G401.6 (cell line): Measurements from ENCODE around the gene KRT86.
"Not testable (repeated sequence)": the region's sequence is repeated elsewhere in the genome, so short reads cannot be mapped to it uniquely, and the experiment has no call there.

Source experiments
- FAIRE-seq: peaks from 2 replicates; lab custom pipeline; 2012; peaks lifted over from hg19 to GRCh38; lab: Jason Lieb, UNC

The KRT86 gene

DNA sequence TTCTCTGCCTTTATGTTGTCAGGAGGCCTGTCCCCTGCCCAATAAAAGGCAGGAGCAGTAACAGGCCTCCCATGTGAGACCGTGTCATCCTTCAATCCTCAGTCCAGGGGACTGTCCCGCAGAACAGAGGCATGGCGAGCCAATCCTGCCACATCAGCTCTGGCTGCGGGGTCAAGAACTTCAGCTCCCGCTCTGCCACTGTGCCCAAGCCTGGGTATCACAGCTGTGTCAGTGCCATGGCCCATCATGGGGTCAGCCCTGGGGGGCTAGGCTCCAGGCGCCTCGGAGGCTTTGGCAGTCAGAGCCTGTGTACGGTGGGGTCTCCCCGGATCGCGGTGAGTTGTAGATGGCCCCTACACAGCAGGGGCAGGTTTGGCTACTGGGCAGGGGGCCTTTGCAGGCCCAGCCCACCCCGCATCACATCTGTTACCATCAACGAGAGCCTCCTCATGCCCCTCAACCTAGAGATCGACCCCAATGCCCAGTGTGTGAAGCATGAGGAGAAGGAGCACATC, 66.7 kb downstream of the KRT86 start:
- no peak for FAIRE-seq

DNA sequence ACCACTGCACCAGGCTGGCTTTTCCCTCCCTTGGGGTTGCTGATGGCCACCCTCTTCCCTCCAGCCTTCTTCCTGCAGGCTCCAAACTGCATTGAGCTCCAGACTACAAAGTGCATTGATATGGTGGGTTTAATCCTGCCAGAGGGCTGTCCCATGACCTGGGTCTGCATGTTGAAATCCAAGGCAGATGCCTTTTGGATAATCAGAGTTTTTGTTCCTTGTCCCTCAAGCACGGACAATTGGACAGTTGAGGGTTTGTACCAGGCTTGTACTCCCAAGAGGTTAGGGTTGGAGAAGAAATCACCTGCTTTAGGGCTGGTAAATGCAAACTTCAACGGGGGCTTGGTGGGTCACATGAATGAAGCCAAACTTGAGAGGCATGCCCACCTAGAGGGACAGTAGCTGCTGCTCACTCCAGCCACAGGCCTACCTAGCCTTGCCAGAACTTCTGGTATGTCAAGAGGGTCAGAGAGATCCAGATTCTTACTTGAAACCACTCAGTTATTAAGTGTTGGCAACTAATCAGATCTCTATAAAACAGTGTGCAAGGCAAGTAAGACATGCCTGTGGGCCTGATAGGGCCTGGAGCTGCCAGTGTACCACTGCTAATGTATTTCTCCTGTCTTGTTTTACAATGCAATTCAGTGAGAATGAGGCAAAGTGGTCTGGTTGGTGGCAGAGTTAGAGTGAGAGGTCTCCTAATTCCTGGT, 68.5 kb downstream of the KRT86 start:
- FAIRE-seq: no peak

DNA sequence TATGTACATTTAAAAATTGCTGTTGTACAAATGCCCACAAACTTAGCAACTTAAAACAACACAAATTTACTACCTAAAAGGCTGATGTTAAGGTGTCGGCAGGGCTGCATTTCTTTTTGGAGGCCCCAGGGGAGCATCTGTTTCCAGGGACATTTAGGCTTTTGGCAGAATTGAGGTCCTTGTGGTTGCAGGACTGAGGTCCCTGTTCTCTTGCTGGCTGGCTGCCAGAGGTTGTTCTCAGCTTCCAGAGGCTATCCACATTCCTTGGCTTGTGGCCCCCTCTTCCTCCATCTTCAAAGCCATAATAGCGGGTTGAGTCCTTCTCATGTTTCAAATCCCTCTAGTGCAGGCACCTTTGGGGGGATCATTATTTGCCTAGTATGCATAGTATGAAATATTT, 69.1 kb downstream of the KRT86 start:
- FAIRE-seq: no peak

GRCh38 chr12:52344111-52344510, 69.7 kb downstream of the KRT86 start:
- FAIRE-seq: no peak

DNA sequence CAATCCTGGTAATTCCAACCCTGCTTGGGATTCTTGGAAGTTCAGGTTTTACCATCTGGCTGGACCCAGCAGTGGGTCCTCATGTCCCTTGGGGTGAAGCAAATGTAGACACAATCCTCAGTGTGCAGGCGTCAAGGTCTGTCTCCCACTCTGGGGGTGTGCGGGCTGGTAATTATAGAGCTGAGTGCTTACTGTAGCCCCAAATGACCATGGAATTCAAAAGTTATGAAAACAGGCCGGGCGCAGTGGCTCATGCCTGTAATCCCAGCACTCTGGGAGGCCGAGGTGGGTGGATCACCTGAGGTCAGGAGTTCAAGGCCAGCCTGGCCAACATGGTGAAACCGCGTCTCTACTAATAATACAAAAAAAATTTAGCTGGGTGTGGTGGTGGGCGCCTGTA, 70.6 kb downstream of the KRT86 start:
- FAIRE-seq: not testable (repeated sequence)

GRCh38 chr12:52346593-52346992, 72.1 kb downstream of the KRT86 start:
- FAIRE-seq: no peak

DNA sequence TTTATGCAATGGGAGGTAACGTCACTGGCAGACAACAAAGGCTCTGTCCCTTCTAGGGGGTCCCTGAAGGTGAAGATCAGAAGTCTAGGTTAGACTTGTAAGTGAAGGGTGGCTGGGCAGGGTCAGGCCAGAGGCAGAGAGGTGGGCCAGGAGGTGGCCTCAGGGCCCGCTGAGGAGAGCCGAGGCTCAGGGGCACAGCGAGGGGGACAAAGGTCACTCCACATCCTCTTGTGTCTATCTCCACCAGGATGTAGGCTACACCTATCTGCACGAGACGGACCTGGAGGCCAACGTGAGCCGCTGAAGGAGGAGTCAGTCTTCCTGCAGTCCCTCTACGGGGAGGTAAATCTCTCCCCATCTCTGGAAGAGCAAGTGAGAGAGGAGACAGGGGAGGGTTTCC, 72.6 kb downstream of the KRT86 start:
- no peak for FAIRE-seq

DNA sequence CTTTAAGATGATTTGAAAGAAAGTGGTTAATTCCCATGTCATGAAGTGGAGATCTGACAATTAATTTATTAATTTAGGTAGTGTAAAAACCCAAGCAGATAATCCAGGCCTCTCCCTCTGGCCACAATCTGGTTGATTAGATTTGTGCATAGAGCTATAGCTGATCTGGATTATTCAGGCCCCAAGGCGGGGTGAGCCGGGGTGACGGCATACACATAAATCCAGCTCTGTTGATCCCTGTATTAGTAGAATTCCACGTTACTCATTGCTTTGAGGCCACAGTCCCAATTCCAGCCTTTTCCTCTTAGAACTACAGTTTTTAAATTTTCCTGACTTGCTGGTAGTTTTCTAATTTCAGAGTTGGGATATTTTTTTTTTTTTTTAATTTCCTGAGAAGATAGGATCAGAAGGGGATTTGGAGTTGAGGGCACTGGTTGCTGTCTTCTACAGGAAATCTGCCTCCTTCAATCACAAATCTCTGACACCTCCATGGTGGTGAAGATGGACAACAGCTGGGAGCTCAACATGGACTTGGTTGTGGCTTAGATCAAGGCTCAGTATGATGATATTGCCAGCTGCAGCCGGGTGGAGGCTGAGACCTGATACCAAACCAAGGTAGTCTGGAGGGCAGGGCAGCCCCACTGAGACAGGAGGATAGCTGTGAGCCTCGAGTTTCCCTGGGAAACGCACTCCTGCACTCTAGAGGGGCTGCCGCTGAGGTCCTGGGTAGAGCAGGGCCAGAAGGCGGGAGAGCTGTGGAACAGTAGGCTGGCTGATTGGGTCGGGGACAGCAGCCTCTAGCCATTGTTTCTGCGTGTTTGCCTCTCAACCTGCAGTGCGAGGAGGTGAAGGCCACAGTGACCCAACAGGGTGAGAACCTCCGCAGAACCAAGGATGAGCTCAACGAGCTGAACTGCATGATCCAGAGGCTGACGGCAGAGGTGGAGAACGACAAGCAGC, 73.4 kb downstream of the KRT86 start:
- FAIRE-seq: no peak

GRCh38 chr12:52349196-52349595, 74.8 kb downstream of the KRT86 start:
- no peak for FAIRE-seq

- FAIRE-seq: no peak
Observed at GRCh38 chr12:52350021-52350620, 75.7 kb downstream of the KRT86 start.

DNA sequence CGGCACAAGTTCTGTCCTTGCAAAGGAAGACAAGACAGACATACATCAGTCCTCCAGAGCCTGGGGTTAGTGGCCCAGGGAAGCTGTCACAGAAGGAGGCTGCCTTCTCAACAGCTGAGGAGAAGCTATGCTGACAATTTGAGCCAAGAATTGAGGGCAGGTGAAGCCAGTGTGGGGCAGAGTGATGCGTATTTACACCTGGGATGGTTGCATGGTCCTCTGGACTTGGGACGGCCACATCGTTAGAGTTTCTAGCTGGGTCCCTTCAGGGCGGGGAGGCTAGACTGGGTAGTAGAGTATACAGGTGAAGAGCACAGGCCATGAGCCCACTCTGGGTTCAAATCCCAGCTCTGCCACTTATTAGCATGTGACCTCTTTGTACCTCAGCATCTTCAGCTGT, 76.3 kb downstream of the KRT86 start:
- FAIRE-seq: no peak

DNA sequence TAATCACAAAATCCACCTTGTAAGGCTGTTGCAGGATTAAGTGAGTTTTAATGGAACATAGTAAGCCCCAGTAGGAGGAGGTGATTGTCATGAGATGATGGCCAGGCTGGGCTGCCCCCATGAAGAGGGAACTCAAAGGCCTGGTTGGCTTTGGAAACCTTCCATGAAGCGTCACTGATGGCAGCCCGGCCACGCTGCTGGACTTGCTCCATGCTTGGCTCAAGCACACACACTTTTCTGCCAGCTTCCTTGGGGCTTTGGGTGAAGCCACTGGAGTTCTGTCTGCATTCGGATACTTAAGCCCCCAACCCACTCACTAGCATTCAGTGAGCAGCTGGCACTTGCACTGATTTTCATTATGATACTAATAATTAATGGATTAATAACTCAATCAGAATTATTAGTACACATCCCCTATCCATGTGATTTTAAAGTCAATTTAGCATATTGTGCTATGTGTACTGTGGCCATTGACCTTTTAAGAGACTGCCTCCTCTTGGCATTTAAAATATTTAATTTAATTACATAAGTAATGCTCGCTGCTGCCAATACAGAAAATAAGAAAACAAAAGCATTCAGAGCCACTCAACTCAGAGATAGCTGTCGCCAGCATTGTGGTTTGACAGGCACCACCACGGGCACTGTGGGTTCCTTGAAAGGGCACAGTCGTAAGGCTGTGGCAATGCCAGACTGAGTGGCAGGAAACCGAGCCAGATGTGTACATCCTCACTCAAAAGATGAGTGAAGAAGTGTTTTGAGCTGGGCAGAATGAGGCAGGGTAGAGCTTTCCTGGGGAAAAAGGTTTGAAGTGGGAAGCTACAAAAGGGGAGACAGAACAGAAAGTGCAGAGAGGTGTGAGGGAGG, 77.0 kb downstream of the KRT86 start:
- FAIRE-seq: no peak

GRCh38 chr12:52352951-52353350, 78.5 kb downstream of the KRT86 start:
- no peak for FAIRE-seq

- no peak for FAIRE-seq
Observed at GRCh38 chr12:52353766-52354165, 79.3 kb downstream of the KRT86 start.

- no peak for FAIRE-seq
Observed at GRCh38 chr12:52354200-52354599, 79.8 kb downstream of the KRT86 start.

GRCh38 chr12:52355176-52355575, 80.7 kb downstream of the KRT86 start:
- FAIRE-seq: no peak

- no peak for FAIRE-seq
Observed at GRCh38 chr12:52356031-52356761, 81.8 kb downstream of the KRT86 start.

DNA sequence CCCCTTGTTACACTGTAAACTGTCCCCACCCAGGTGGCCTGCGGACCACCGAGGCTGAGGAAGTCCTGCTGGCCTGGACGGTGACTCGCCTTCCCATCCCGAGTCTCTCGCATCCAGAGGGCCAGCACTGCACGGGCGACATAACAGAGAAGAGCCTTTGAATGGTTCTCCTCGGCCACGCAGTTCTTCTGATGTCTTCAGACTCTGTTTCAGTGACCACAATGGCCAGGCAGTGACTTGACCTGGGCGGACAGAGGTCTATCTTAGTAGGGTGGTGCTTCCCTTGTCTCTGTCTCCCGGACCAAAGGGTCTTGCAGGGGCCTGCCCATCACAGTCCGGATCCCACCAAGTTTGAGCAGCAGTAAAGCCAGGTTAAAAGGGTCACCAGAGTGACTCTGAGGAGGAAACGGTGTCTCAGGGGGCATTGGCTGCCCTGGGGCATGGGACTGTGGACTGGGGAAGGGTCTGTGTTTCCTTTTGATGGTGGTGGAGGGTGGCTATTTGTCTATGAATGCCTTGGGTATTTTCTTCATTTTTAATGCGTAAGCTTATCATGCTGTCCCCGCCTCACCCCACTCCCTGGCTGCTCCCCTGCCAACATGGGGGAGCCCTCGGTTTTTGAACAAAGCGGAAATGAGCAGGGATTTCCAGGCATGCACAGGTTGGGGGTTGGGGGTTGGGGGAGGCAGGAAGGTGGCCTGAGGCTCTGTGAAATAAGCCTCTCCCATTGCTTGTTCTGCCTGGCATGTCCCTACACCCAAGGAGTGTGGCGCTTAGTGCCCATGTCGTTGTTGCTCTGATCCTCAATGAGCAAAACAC, 82.5 kb downstream of the KRT86 start:
- no peak for FAIRE-seq
